HG03159 (cell line): ENCODE results near the gene IL34.

Experiments
- ATAC-seq: cut with Tn5 transposase; IDR thresholded peaks from one replicate; pipeline ENCODE4 v1.9.1; 2021; ENCODE audit warnings: mild to moderate bottlenecking, moderate library complexity; ENCODE audit not compliant: unreplicated experiment

The IL34 gene

GRCh38 chr16:70687102-70687511 lies 40.7 kb downstream of the IL34 start:
- no peak for ATAC-seq

GRCh38 chr16:70687671-70688245 lies 41.4 kb downstream of the IL34 start:
- no peak for ATAC-seq

- ATAC-seq: no peak
These were observed 41.9 kb downstream of the IL34 start for GRCh38 chr16:70688246-70688742.

GRCh38 chr16:70689035-70689969 lies 42.9 kb downstream of the IL34 start:
- no peak for ATAC-seq

- ATAC-seq: no peak
These were observed 43.9 kb downstream of the IL34 start for GRCh38 chr16:70689970-70690891.

- ATAC-seq: no peak
These were observed 45.1 kb downstream of the IL34 start for GRCh38 chr16:70691223-70692129.

- ATAC-seq: no peak
These were observed 45.9 kb downstream of the IL34 start for GRCh38 chr16:70692130-70692872.

GRCh38 chr16:70692873-70693671 lies 46.7 kb downstream of the IL34 start:
- no peak for ATAC-seq

- ATAC-seq: no peak
These were observed 47.9 kb downstream of the IL34 start for GRCh38 chr16:70694088-70694867.

GRCh38 chr16:70694868-70695218 lies 48.5 kb downstream of the IL34 start:
- no peak for ATAC-seq

- ATAC-seq: no peak
These were observed 49.1 kb downstream of the IL34 start for GRCh38 chr16:70695331-70696070.

GRCh38 chr16:70696355-70696754 lies 50.0 kb downstream of the IL34 start:
- ATAC-seq: no peak

- ATAC-seq: no peak
These were observed 50.7 kb downstream of the IL34 start for GRCh38 chr16:70696952-70697593.

- ATAC-seq: no peak
These were observed 51.3 kb downstream of the IL34 start for GRCh38 chr16:70697594-70698170.

- ATAC-seq: no peak
These were observed 52.5 kb downstream of the IL34 start for GRCh38 chr16:70698901-70699300.

- no peak for ATAC-seq
These were observed 53.3 kb downstream of the IL34 start for GRCh38 chr16:70699696-70700095.
